GM10248 (cell line): ENCODE data around the gene RIMBP2.

Experiments
- CTCF ChIA-PET: fragments of 300-600 bp; sonication (Branson Sonifier 250); formaldehyde crosslinking; extraction: SDS; loops from one replicate; lab custom pipeline; 2021; ENCODE audit warnings: antibody characterized with exemption; lab: Yijun Ruan, JAX
- POLR2A ChIA-PET: fragments of 350-650 bp; sonication (Branson Sonifier 250); formaldehyde crosslinking; extraction: SDS; loops from one replicate; lab custom pipeline; 2020; ENCODE audit warnings: antibody characterized with exemption; lab: Yijun Ruan, JAX
- DNase-seq: peaks from one replicate; pipeline ENCODE4 v3.0.0; 2012; ENCODE audit errors: extremely low spot score
- CTCF ChIP-seq: IDR thresholded peaks from 2 replicates; pipeline ENCODE4 v1.5.1; 2012; ENCODE audit warnings: mild to moderate bottlenecking, low read depth; ENCODE audit errors: extremely low read depth, missing control alignments, control extremely low read depth

The RIMBP2 gene

GRCh38 chr12:130715998-130716968, at the start of gene RIMBP2:
Gene RIMBP2, minus strand, starts transcription at chr12:130716299. Its CDS starts 237,286 bp downstream, at chr12:130479013.
- ChIA-PET CTCF (interaction anchor here (2.0 kb wide), 1 partner anchor 31 kb away, joined by 12 read pairs; no protein-coding TSS in a partner anchor), POLR2A (no interaction called here)

GRCh38 chr12:130765186-130765659, 49.1 kb upstream of the RIMBP2 start:
- ChIA-PET POLR2A (no interaction called here), CTCF (interaction anchor here (1.0 to 1.3 kb wide), 3 partner anchors 15 to 53 kb away, joined by 3 to 7 read pairs (median 5); no protein-coding TSS in a partner anchor)
- no peak for DNase-seq
- TF ChIP-seq CTCF: no peak

More at GRCh38 chr12:130715998-130716968, at the start of gene RIMBP2:
- DNase-seq: no peak
- no peak for TF ChIP-seq CTCF

GRCh38 chr12:130764475-130765185, 48.5 kb upstream of the RIMBP2 start:
- CTCF ChIA-PET: no interaction called here
- DNase-seq: no peak
- POLR2A ChIA-PET: no interaction called here
- no peak for TF ChIP-seq CTCF

- ChIA-PET CTCF (interaction anchor here (1.2 kb wide), 1 partner anchor 16 kb away, joined by 4 read pairs; no protein-coding TSS in a partner anchor), POLR2A (no interaction called here)
- TF ChIP-seq CTCF: no peak
- no peak for DNase-seq
Measured at GRCh38 chr12:130764073-130764472, 48.0 kb upstream of the RIMBP2 start.

GRCh38 chr12:130762319-130762675, 46.2 kb upstream of the RIMBP2 start:
- TF ChIP-seq CTCF: no peak
- no peak for DNase-seq
- ChIA-PET CTCF (interaction anchor here (0.7 to 4.1 kb wide), 8 partner anchors 9 to 370 kb away, joined by 3 to 20 read pairs (median 4); no protein-coding TSS in a partner anchor), POLR2A (no interaction called here)

GRCh38 chr12:130761537-130762318, 45.6 kb upstream of the RIMBP2 start:
- TF ChIP-seq CTCF: peak; percentile 74
- POLR2A ChIA-PET: no interaction called here
- CTCF ChIA-PET: interaction anchor here (0.7 to 4.1 kb wide), 10 partner anchors 9 to 76 kb away, joined by 3 to 20 read pairs (median 4); no protein-coding TSS in a partner anchor

More at GRCh38 chr12:130761537-130762318, 45.6 kb upstream of the RIMBP2 start:
- peak; percentile 77 for DNase-seq
